Ammon's horn (tissue), 1 donor: ENCODE results near the gene DRD3.

Experiments
- DNase-seq: peaks from one replicate; pipeline ENCODE4 v3.0.0-alpha.2; 2016; ENCODE audit warnings: low spot score

The DRD3 gene

DNA sequence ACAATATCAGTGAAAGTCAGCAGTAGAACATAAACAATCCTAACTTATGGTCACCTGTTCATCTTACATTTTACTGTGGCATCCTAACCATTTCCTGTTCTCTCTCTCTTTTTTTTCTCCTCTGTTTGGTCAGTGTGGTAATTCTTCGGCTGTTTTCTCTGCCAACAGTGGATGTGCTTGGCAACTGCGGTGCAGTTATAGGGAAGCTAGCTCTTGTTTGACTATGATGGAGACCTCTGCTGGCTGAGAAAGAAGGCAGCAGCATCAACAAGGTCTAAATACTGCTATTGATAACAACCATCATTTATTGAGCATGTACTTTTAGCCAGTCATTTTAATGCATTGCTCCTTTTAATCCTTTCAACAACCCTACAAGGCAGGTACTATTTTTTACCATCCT is 723 bp upstream of the DRD3 start:
- DNase-seq = peak; percentile 14

DNA sequence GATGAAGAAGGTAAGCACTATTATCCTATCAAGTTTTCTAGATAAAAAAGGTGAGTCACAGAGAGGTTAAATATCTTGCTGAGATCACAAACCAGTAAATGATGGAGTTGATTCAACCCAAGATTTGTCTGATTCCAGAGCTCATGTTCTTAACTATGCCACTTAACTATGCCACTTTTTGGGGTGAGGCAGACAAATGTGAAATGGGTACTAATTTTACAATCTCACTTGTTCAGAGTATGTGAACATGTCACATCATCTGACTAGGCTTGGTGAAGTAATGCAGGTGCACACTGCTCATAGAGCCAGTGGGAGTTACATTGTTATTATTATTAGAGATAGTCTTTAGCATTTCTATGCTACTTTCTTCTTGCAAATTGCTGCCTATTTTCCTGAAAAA is 2.0 kb downstream of the DRD3 start:
- DNase-seq = no peak

DNA sequence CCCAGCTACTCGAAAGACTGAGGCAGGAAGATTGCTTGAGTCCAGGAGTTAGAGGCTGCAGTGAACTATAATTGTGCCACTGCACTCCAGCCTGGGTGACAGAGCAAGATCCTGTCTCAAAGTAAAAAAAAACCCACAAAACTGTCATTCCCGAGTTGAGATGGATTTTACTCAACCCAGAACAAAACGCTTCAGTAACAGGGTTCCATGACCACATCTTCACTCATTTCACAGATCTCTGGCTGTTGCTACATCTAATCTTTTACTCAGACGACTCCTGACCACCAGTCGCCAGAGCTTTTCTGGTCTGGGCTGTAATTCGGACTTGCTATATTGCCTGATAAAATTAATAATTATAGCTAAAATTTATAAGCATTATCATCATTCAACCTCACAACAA is 2.4 kb downstream of the DRD3 start:
- no peak for DNase-seq

- DNase-seq = no peak
Measured at GRCh38 chr3:114175204-114175987, 3.5 kb downstream of the DRD3 start.

- no peak for DNase-seq
Measured at GRCh38 chr3:114171677-114172076, 7.2 kb downstream of the DRD3 start.

DNA sequence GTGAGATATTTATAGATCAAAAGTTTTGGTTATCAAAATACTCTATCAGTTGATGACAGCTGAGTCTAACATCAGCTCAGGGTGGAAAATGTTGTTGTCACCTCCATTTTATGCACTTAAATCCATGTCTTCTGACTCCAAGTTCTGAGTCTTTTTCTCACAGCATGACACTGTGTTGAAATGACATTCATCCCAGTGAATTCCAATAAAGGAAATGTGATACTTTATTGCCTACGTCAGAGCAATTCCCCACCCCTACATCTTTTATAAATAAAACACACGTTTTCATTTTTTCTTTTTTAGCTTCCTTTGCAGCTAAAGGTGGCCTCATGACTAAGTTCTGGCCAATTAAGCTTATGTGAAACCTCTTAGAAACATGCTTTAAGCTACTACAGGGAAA is 10.7 kb downstream of the DRD3 start:
- DNase-seq = no peak

- no peak for DNase-seq
Measured at GRCh38 chr3:114157321-114157720, 21.5 kb downstream of the DRD3 start.

- DNase-seq = no peak
Measured at GRCh38 chr3:114155370-114155821, 23.5 kb downstream of the DRD3 start.

GRCh38 chr3:114154321-114154821 is 24.5 kb downstream of the DRD3 start:
- no peak for DNase-seq

DNA sequence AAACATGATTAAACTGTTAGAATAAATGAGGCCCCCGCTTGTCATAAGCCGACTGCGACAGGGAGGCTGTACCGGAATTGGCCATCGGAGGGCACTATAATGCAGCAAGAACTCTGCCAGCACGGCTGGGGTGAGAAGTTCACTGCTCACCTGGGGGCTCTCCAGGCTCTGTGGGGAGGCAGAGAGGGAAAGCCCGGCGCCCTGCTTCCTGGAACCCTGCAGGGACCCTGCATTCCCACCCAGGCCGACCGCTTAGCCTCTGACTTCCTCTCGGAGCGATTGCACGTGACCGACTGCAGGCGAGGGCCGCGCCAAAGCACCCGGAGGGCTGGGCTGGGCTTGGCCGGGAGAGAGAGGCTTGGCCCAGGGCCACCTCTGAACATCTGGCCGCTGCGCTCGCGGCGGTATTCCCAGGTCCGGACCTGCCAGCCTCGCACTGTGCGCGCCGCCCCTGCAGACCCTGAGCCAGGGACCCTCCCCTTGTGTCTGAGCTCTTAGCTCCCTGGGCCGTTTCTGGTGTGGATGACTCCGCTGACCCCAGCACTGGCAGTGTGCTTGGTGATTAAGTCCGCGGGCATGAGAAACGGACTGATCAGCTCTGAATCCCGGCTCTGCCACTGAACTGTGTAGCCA is 26.2 kb downstream of the DRD3 start:
- peak; percentile 81 for DNase-seq

DNA sequence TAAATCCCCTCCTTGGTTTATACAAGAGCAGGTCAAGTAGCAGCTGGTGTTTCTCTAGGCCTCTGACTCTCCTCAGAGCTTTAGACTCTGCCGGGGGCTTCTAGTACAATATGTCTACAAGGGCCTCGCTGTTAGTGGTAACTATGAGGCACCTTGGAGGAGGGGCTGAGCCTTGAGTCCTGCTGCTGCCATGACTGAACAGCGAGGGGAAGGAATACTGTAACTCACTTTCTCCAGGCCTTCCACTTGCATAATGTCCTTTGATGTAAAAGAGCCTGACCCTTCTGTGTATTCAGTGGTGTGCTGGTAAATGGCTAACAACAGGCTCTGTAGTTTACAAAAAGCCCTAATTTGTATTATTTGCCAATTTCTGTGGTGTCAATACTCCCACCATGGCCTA is 27.8 kb downstream of the DRD3 start:
- no peak for DNase-seq

- no peak for DNase-seq
Measured at GRCh38 chr3:114147251-114147650, 31.6 kb downstream of the DRD3 start.

GRCh38 chr3:114144909-114145688 is 33.8 kb downstream of the DRD3 start:
- DNase-seq = peak; percentile 73

GRCh38 chr3:114143817-114144216 is 35.0 kb downstream of the DRD3 start:
- no peak for DNase-seq

- no peak for DNase-seq
Measured at GRCh38 chr3:114139836-114140235, 39.0 kb downstream of the DRD3 start.

- no peak for DNase-seq
Measured at GRCh38 chr3:114133947-114134346, 44.9 kb downstream of the DRD3 start.

GRCh38 chr3:114132500-114132899 is 46.4 kb downstream of the DRD3 start:
- DNase-seq = no peak

DNA sequence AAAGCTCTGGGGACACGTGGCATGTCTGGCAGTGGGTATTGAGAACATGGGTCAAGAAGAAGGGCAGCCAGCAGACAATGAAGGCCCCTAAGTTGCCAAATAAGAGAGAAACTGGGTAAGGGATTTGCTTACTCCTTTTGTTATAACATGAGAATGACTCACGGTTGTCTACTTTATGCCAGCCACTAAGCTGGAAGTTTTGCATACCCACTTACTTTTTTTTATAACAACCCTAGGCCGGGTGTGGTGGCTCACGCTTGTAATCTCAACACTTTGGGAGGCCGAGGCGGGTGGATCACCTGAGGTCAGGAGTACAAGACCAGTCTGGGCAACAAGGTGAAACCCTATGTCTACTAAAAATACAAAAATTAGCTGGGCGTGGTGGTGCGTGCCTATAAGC is 50.0 kb downstream of the DRD3 start:
- DNase-seq = no peak

GRCh38 chr3:114128231-114128630 is 50.6 kb downstream of the DRD3 start:
- DNase-seq = no peak

- no peak for DNase-seq
Measured at GRCh38 chr3:114127517-114127916, 51.3 kb downstream of the DRD3 start.

DNA sequence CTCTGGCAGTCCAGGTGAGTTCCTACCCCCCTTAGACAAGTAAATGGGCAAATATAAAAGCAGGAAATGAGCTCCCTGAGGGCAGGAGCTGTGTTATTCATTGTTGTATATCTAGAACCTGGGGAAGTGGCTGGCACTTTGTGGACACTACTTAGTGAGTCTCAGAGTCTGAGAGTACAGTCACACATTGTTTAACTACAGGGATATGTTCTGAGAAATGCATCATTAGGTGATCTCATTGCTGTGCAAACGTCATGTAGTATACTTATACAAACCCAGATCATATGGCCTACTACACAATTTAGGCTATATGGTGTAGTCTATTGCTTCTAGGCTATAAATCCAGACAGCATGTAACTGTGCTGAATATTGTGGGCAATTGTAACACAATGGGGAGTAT is 52.4 kb downstream of the DRD3 start:
- no peak for DNase-seq

- peak; percentile 8 for DNase-seq
Measured at GRCh38 chr3:114122027-114122709, 56.7 kb downstream of the DRD3 start.
